Colonic mucosa (tissue), 4 donors: Measurements from ENCODE around the gene HSD17B3. TPM values are rescaled to one million over a fixed set of nuclear protein-coding genes. Genes with fewer than 3 reads are reported as not detected.
A peak's percentile ranks its signal among the peaks of the same experiment; 100 is the strongest.

Experiments used
- DNase-seq: peaks from one replicate; pipeline ENCODE4 v3.0.0-alpha.2; 2020
- H3K27ac ChIP-seq: fragments of 200-600 bp; one replicate; pipeline ENCODE4 v1.8.0; 2021
- H3K27me3 ChIP-seq: fragments of 200-600 bp; one replicate; pipeline ENCODE4 v1.8.0; 2021
- H3K36me3 ChIP-seq: fragments of 200-600 bp; one replicate; pipeline ENCODE4 v1.8.0; 2021
- H3K4me1 ChIP-seq: fragments of 200-600 bp; one replicate; pipeline ENCODE4 v1.8.0; 2021; ENCODE audit warnings: mild to moderate bottlenecking
- H3K4me3 ChIP-seq: fragments of 200-600 bp; one replicate; pipeline ENCODE4 v1.8.0; 2021
- H3K9ac ChIP-seq, 2 donors: one replicate each; pipeline ENCODE4 v1.7.0; 2013; ENCODE audit warnings: control low read depth in 2 of 2, low read depth in 2 of 2, low read length in 2 of 2
- H3K9me3 ChIP-seq: fragments of 200-600 bp; one replicate; pipeline ENCODE4 v1.8.0; 2021
- intact Hi-C: fragments of 100-400 bp; cut with DNase I; formaldehyde crosslinking; loops from one replicate; pipeline ENCODE4 v1.14.1; 2022
- total RNA-seq, 2 donors: library from RNA; stranded (reverse); fragmentation: NEBNext Ultra II Directional in 1 of 2; extraction: Animal tissue kit (Norgen Biotek cat#: 25700) in 1 of 2; gene quantifications; one replicate each; pipeline ENCODE4 v1.2.1, GENCODE V29; 2021
- TF ChIP-seq, protein P1 (sequence below): fragments of 200-600 bp; IDR thresholded peaks from one replicate; pipeline ENCODE4 v1.8.0; 2022; ENCODE audit warnings: antibody characterized with exemption, mild to moderate bottlenecking
- donor health status: healthy.
- donor health status: DM: no; HTN: no; CAD: no.
- donor health status: DM: no; HTN: no; CAD: no.

Gene HSD17B3
- total RNA-seq, 2 donors from 2014 or later: not detected

DNA sequence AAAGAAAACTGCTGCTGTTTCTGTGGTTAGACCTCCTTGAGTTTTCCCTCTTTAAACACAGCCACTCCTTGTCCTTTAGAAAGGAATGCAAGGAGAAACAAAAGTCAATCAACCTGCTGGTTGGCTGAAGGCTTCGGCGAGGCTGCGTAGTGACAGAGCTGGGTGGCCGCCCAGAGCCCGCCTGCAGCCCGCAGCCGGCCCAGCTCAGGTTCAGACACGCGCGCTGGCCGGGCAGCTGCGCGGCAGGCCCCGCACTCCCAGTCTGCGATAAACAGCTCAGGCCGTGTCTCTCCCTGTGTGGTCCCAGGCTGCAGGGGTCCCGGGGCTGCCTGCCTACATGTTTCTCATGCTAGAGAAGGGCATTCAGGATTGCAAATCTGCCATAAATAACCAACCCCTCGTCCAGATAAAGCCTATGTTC, 115.4 kb downstream of the HSD17B3 start:
- Histone ChIP-seq H3K9me3 (peaks cover 7% of the 10 kb centered on the region), H3K4me3 (peak overlapping the region; percentile 0), H3K36me3 (no peaks in the 10 kb centered on the region), H3K27ac (peak overlapping the region; percentile 77), H3K4me1 (no peaks in the 10 kb centered on the region), H3K9ac (peak overlapping the region; percentile 41 to 61), H3K27me3 (no peaks in the 10 kb centered on the region)
- TF ChIP-seq, protein P1, sequence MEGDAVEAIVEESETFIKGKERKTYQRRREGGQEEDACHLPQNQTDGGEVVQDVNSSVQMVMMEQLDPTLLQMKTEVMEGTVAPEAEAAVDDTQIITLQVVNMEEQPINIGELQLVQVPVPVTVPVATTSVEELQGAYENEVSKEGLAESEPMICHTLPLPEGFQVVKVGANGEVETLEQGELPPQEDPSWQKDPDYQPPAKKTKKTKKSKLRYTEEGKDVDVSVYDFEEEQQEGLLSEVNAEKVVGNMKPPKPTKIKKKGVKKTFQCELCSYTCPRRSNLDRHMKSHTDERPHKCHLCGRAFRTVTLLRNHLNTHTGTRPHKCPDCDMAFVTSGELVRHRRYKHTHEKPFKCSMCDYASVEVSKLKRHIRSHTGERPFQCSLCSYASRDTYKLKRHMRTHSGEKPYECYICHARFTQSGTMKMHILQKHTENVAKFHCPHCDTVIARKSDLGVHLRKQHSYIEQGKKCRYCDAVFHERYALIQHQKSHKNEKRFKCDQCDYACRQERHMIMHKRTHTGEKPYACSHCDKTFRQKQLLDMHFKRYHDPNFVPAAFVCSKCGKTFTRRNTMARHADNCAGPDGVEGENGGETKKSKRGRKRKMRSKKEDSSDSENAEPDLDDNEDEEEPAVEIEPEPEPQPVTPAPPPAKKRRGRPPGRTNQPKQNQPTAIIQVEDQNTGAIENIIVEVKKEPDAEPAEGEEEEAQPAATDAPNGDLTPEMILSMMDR: no peak
- peak; percentile 71 for DNase-seq
- intact Hi-C loops: no loop called here

DNA sequence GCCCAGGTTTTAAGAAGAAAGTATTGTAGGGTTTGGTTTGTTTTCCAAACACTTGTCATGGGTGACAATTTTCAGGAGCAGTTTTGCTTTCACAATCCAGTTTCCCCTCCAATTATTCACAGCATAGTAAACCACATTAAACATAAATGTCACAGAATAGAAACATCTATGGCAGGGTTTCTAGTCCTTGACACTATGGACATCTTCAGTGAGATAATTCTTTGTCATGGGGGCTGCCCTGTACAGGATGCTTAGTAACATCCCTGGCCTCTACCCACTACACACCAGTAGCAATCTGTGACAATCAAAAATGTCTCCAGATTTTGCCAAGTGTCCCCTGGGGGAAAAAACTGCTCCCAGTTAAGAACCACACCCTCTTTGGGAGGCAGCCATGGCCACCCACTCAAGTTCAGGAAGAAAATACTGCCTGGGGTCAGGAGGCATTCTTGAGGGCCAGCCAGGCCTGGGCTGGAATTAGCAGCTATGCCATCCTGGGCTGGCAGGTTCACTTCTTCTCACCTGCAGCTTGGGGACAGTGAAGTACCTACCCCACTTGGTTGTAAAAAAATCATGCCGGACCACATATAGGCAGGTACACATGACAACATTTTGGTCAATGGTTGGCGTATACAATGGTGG, 116.3 kb downstream of the HSD17B3 start:
- Histone ChIP-seq H3K27ac (peak overlapping the region; percentile 77), H3K4me3 (no peak overlapping the region), H3K36me3 (no peaks in the 10 kb centered on the region), H3K4me1 (no peaks in the 10 kb centered on the region), H3K9ac (peak overlapping the region in 1 of 2 donors; percentile 41), H3K9me3 (peaks cover 7% of the 10 kb centered on the region), H3K27me3 (no peaks in the 10 kb centered on the region)
- intact Hi-C loops: no loop called here
- TF ChIP-seq, protein P1: no peak
- no peak for DNase-seq

Other genes with a start within 250 kb of the HSD17B3 start
- 10 to 100 TPM; 57.8 to 95.0 TPM for gene SLC35D2, start 81.5 kb upstream of the HSD17B3 start, total RNA-seq
- gene ZNF367, start 116.2 kb upstream of the HSD17B3 start, total RNA-seq: 10 to 100 TPM in 1 of 2 donors, 1 to 10 TPM in 1; 3.6 to 18.9 TPM
- 1 to 10 TPM; 2.8 to 4.4 TPM for gene HABP4, start 148.0 kb upstream of the HSD17B3 start, total RNA-seq